ENCODE measurements around the gene B3GALT4. TPM values are rescaled to one million over a fixed set of nuclear protein-coding genes. Genes with fewer than 3 reads are reported as not detected.
A peak's percentile ranks its signal among the peaks of the same experiment; 100 is the strongest.

The B3GALT4 gene
- total RNA-seq, 1 donor from 2014 or later = 4.6 TPM

GRCh38 chr6:33288921-33289783, 12.2 kb downstream of the B3GALT4 start, which contains the start of the genes PFDN6 and WDR46:
Gene PFDN6, plus strand, starts transcription at chr6:33289601. Its CDS starts 256 bp downstream, at chr6:33289857.
Gene WDR46, minus strand, starts transcription at chr6:33289239. Its CDS starts 69 bp downstream, at chr6:33289170.
- Mint-ChIP-seq H3K27me3 (no peaks in the 10 kb centered on the region), H3K4me1 (peaks cover 28% of the 10 kb centered on the region), H3K27ac (peak within 1 kb of the TSS; percentile 95), H3K9me3 (no peaks in the 10 kb centered on the region), H3K36me3 (ENCODE audit: low read depth) (peaks cover 63% of the 10 kb centered on the region), H3K4me3 (peak within 1 kb of the TSS; percentile 100)
- intact Hi-C loops (cut with micrococcal nuclease) = loop anchor here (1.0 kb wide), 6 partner anchors 10 to 89 kb away; partner anchors contain the start of genes B3GALT4, RXRB, SLC39A7 and TAPBP
- DNase-seq = peak; percentile 95

- intact Hi-C loops (cut with micrococcal nuclease) = loop anchor here (1.0 to 10.0 kb wide), 7 partner anchors 9 to 1095 kb away; partner anchors contain the start of genes B3GALT4, GPSM3, PBX2 and RXRB
- Mint-ChIP-seq H3K4me1 (peaks cover 26% of the 10 kb centered on the region), H3K36me3 (ENCODE audit: low read depth) (peaks cover 61% of the 10 kb centered on the region), H3K9me3 (no peaks in the 10 kb centered on the region), H3K4me3 (peak overlapping the region; percentile 100), H3K27ac (peak overlapping the region; percentile 95), H3K27me3 (no peaks in the 10 kb centered on the region)
- DNase-seq = no peak
Observed at GRCh38 chr6:33289784-33290315, 12.9 kb downstream of the B3GALT4 start.

GRCh38 chr6:33290459-33290858, 13.5 kb downstream of the B3GALT4 start:
- intact Hi-C loops (cut with micrococcal nuclease) = loop anchor here (10.0 kb wide), 1 partner anchor 1096 kb away; the partner anchor contains the start of genes GPSM3 and PBX2
- H3K4me3 Mint-ChIP-seq = peak overlapping the region; percentile 100
- H3K9me3 Mint-ChIP-seq = no peaks in the 10 kb centered on the region
- no peak for DNase-seq
- peaks cover 61% of the 10 kb centered on the region for H3K36me3 Mint-ChIP-seq (ENCODE audit: low read depth)
- H3K4me1 Mint-ChIP-seq = peaks cover 26% of the 10 kb centered on the region
- H3K27me3 Mint-ChIP-seq = no peaks in the 10 kb centered on the region
- peak overlapping the region; percentile 95 for H3K27ac Mint-ChIP-seq

- Mint-ChIP-seq H3K9me3 (no peaks in the 10 kb centered on the region), H3K36me3 (ENCODE audit: low read depth) (peaks cover 50% of the 10 kb centered on the region), H3K27ac (no peak overlapping the region), H3K4me3 (no peak overlapping the region), H3K4me1 (peaks cover 25% of the 10 kb centered on the region), H3K27me3 (peaks cover 2% of the 10 kb centered on the region)
- DNase-seq = no peak
- intact Hi-C loops (cut with micrococcal nuclease) = loop anchor here (10.0 kb wide), 1 partner anchor 1098 kb away; the partner anchor contains the start of genes GPSM3 and PBX2
Observed at GRCh38 chr6:33292996-33293682, 16.2 kb downstream of the B3GALT4 start.

GRCh38 chr6:33294086-33294823, 17.3 kb downstream of the B3GALT4 start:
- Mint-ChIP-seq H3K27ac (no peak overlapping the region), H3K4me1 (peaks cover 20% of the 10 kb centered on the region), H3K36me3 (ENCODE audit: low read depth) (peaks cover 43% of the 10 kb centered on the region), H3K27me3 (peaks cover 2% of the 10 kb centered on the region), H3K9me3 (no peaks in the 10 kb centered on the region), H3K4me3 (no peak overlapping the region)
- no peak for DNase-seq
- intact Hi-C loops (cut with micrococcal nuclease) = loop anchor here (10.0 kb wide), 1 partner anchor 1099 kb away; the partner anchor contains the start of genes GPSM3 and PBX2

- Mint-ChIP-seq H3K9me3 (no peaks in the 10 kb centered on the region), H3K27ac (peak overlapping the region; percentile 6), H3K4me1 (peaks cover 22% of the 10 kb centered on the region), H3K27me3 (peaks cover 2% of the 10 kb centered on the region), H3K36me3 (ENCODE audit: low read depth) (peaks cover 45% of the 10 kb centered on the region), H3K4me3 (no peak overlapping the region)
- DNase-seq = no peak
- intact Hi-C loops (cut with micrococcal nuclease) = loop anchor here (5.0 to 10.0 kb wide), 2 partner anchors 132 to 1101 kb away; partner anchors contain the start of genes GPSM3 and PBX2
Observed at GRCh38 chr6:33295621-33296369, 18.9 kb downstream of the B3GALT4 start.

- Mint-ChIP-seq H3K27ac (no peak overlapping the region), H3K27me3 (peaks cover 2% of the 10 kb centered on the region), H3K9me3 (no peaks in the 10 kb centered on the region), H3K4me3 (peak overlapping the region; percentile 65), H3K36me3 (ENCODE audit: low read depth) (peaks cover 45% of the 10 kb centered on the region), H3K4me1 (peaks cover 23% of the 10 kb centered on the region)
- intact Hi-C loops (cut with micrococcal nuclease) = loop anchor here (5.0 to 10.0 kb wide), 2 partner anchors 130 to 1102 kb away; partner anchors contain the start of genes GPSM3 and PBX2
- DNase-seq = peak; percentile 58
Observed at GRCh38 chr6:33296797-33297405, 20.0 kb downstream of the B3GALT4 start.

- peak overlapping the region; percentile 60 for H3K27ac Mint-ChIP-seq
- intact Hi-C loops (cut with micrococcal nuclease) = loop anchor here (5.0 to 10.0 kb wide), 2 partner anchors 130 to 1103 kb away; partner anchors contain the start of genes GPSM3 and PBX2
Observed at GRCh38 chr6:33297406-33297955, 20.6 kb downstream of the B3GALT4 start.

GRCh38 chr6:33297956-33298772, 21.2 kb downstream of the B3GALT4 start:
- Mint-ChIP-seq H3K27me3 (peaks cover 2% of the 10 kb centered on the region), H3K9me3 (no peaks in the 10 kb centered on the region), H3K27ac (peak overlapping the region; percentile 99), H3K4me1 (peaks cover 23% of the 10 kb centered on the region), H3K4me3 (peak overlapping the region; percentile 94), H3K36me3 (ENCODE audit: low read depth) (peaks cover 42% of the 10 kb centered on the region)
- DNase-seq = peak; percentile 93
- intact Hi-C loops (cut with micrococcal nuclease) = loop anchor here (2.0 to 10.0 kb wide), 3 partner anchors 113 to 1103 kb away; partner anchors contain the start of genes GPSM3, PBX2 and PHF1

More at GRCh38 chr6:33297406-33297955, 20.6 kb downstream of the B3GALT4 start:
- peaks cover 43% of the 10 kb centered on the region for H3K36me3 Mint-ChIP-seq (ENCODE audit: low read depth)
- peaks cover 2% of the 10 kb centered on the region for H3K27me3 Mint-ChIP-seq
- no peaks in the 10 kb centered on the region for H3K9me3 Mint-ChIP-seq
- H3K4me3 Mint-ChIP-seq = peak overlapping the region; percentile 65
- DNase-seq = peak; percentile 68
- peaks cover 23% of the 10 kb centered on the region for H3K4me1 Mint-ChIP-seq

- H3K9me3 Mint-ChIP-seq = no peaks in the 10 kb centered on the region
- H3K4me1 Mint-ChIP-seq = peaks cover 26% of the 10 kb centered on the region
- H3K27ac Mint-ChIP-seq = peak within 1 kb of the TSS; percentile 99
- H3K4me3 Mint-ChIP-seq = peak within 1 kb of the TSS; percentile 94
- DNase-seq = peak; percentile 90
- intact Hi-C loops (cut with micrococcal nuclease) = loop anchor here (1.0 to 10.0 kb wide), 11 partner anchors 10 to 1104 kb away; partner anchors contain the start of genes B3GALT4, GPSM3, PBX2 and PFDN6
- peaks cover 47% of the 10 kb centered on the region for H3K36me3 Mint-ChIP-seq (ENCODE audit: low read depth)
- peaks cover 2% of the 10 kb centered on the region for H3K27me3 Mint-ChIP-seq
Observed at GRCh38 chr6:33298773-33299236, 21.9 kb downstream of the B3GALT4 start, which contains the start of gene RGL2. Gene RGL2, minus strand, starts transcription at chr6:33298942. Its CDS starts 332 bp downstream, at chr6:33298610.
